Tibial artery (tissue), 4 donors: ENCODE data around the gene CDC42EP2.

ENCODE experiments used
- DNase-seq, 2 donors: peaks; one replicate each; pipeline ENCODE4 v3.0.0-alpha.2; 2019
- H3K27ac ChIP-seq, 2 donors: fragments of 200-600 bp; sonication (generic) in 1 of 2; 1 replicate in 1 of 2; 2 replicates in 1 of 2; pipeline ENCODE4 v1.5.1; 2018 to 2019; ENCODE audit warnings: mild to moderate bottlenecking in 1 of 2
- H3K27me3 ChIP-seq, 2 donors: fragments of 200-600 bp; sonication (generic) in 1 of 2; one replicate each; pipeline versions ENCODE4 v1.5.1 to v1.6.0; 2016 to 2019
- H3K36me3 ChIP-seq, 3 donors: fragments of 200-600 bp; sonication (generic) in 2 of 3; one replicate each; pipeline ENCODE4 v1.5.1; 2016 to 2019; ENCODE audit warnings: mild to moderate bottlenecking in 2 of 3
- H3K4me1 ChIP-seq, 4 donors: fragments of 200-600 bp; sonication (generic) in 2 of 4; 1 replicate in 3 of 4; 2 replicates in 1 of 4; pipeline ENCODE4 v1.5.1; 2016 to 2019
- H3K4me3 ChIP-seq, 2 donors: fragments of 200-600 bp; sonication (generic) in 1 of 2; 1 replicate in 1 of 2; 2 replicates in 1 of 2; pipeline ENCODE4 v1.5.1; 2018 to 2019; ENCODE audit warnings: mild to moderate bottlenecking in 2 of 2
- H3K9me3 ChIP-seq, 3 donors: fragments of 200-600 bp; sonication (generic) in 1 of 3; one replicate each; pipeline ENCODE4 v1.5.1; 2016 to 2019
- CTCF ChIP-seq, 2 experiments: fragments of 200-600 bp in 1 of 2; fragments of 450-650 bp in 1 of 2; IDR thresholded peaks; one replicate each; pipeline ENCODE4 v1.5.1; 2017 to 2019; ENCODE audit warnings: antibody characterized with exemption in 2 of 2, mild to moderate bottlenecking in 1 of 2, moderate library complexity in 1 of 2
- intact Hi-C: fragments of 100-400 bp; cut with DNase I; formaldehyde crosslinking; loops from one replicate; pipeline ENCODE4 v1.15.0; 2023; ENCODE audit warnings: low total_unique reads

The CDC42EP2 gene

GRCh38 chr11:65321828-65322485 is 7.3 kb downstream of the CDC42EP2 start:
- H3K4me3 ChIP-seq = no peak overlapping the region
- TF ChIP-seq CTCF (IDR thresholded peaks at IDR 0.05) = no peak
- no peak overlapping the region for H3K27ac ChIP-seq
- H3K36me3 ChIP-seq = peaks cover 0 to 20% (median 17%) of the 10 kb centered on the region in 3 donors
- no peaks in the 10 kb centered on the region for H3K9me3 ChIP-seq
- no peaks in the 10 kb centered on the region for H3K27me3 ChIP-seq
- intact Hi-C loops = no loop called here
- DNase-seq = no peak
- H3K4me1 ChIP-seq = peaks cover 0 to 4% (median 1%) of the 10 kb centered on the region in 4 donors

GRCh38 chr11:65323813-65324212 is 9.1 kb downstream of the CDC42EP2 start:
- DNase-seq = no peak
- TF ChIP-seq CTCF (IDR thresholded peaks at IDR 0.05) = no peak
- Histone ChIP-seq H3K4me3 (no peak overlapping the region), H3K9me3 (no peaks in the 10 kb centered on the region), H3K27me3 (no peaks in the 10 kb centered on the region), H3K4me1 (no peaks in the 10 kb centered on the region), H3K36me3 (peaks cover 0 to 20% (median 17%) of the 10 kb centered on the region in 3 donors), H3K27ac (no peak overlapping the region)
- intact Hi-C loops = no loop called here

DNA sequence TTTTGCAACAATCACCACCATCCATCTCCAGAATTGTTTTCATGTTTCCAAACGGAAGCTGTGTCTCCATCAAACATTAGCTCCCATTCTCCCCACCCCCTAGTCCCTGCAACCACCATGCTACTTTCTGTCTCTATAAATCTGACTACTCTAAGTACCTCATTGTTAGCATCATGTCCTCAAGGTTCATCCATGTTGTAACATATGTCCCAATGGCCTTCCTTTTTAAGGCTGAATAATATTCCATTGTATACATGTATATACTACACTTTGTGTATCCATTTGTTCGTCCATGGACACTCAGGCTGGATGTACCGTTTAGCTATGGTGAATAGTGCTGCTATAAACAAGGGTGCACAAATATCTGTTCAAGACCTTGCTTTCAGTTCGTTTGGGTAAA is 10.8 kb downstream of the CDC42EP2 start:
- intact Hi-C loops = no loop called here
- TF ChIP-seq CTCF (IDR thresholded peaks at IDR 0.05) = no peak
- DNase-seq = no peak
- H3K27me3 ChIP-seq = no peaks in the 10 kb centered on the region
- H3K4me1 ChIP-seq = no peaks in the 10 kb centered on the region
- H3K27ac ChIP-seq = no peak overlapping the region
- H3K4me3 ChIP-seq = no peak overlapping the region
- no peaks in the 10 kb centered on the region for H3K9me3 ChIP-seq
- peaks cover 0 to 20% (median 16%) of the 10 kb centered on the region in 3 donors for H3K36me3 ChIP-seq

- intact Hi-C loops = no loop called here
- no peak overlapping the region for H3K27ac ChIP-seq
- no peaks in the 10 kb centered on the region for H3K27me3 ChIP-seq
- no peak for TF ChIP-seq CTCF (IDR thresholded peaks at IDR 0.05)
- H3K9me3 ChIP-seq = no peaks in the 10 kb centered on the region
- H3K36me3 ChIP-seq = peaks cover 0 to 4% (median 0%) of the 10 kb centered on the region in 3 donors
- no peaks in the 10 kb centered on the region for H3K4me1 ChIP-seq
- no peak overlapping the region for H3K4me3 ChIP-seq
- DNase-seq = no peak
Observed at GRCh38 chr11:65327021-65327420, 12.4 kb downstream of the CDC42EP2 start.

DNA sequence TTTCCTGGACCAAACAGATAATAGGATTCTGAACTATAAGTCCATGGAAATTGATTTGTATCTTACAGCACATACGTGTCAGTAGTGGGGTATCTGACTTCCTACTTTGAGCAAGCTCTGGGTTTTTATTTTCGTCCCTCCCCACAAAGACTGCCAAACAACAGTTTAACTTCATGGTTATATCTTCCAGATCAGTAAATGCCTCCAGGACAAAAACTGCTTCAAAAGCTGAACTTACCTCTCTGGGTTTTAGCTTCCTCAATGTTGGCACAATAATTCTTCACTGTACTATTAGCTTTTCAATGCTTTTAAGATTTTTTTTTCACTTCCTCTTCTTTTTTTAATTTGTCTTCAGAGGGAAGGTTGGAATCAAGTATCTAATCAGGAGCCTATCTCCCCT is 14.8 kb downstream of the CDC42EP2 start:
- no peaks in the 10 kb centered on the region for H3K36me3 ChIP-seq
- H3K9me3 ChIP-seq = no peaks in the 10 kb centered on the region
- no peak for TF ChIP-seq CTCF (IDR thresholded peaks at IDR 0.05)
- H3K4me3 ChIP-seq = no peak overlapping the region
- DNase-seq = no peak
- H3K27me3 ChIP-seq = no peaks in the 10 kb centered on the region
- peaks cover 0 to 6% (median 1%) of the 10 kb centered on the region in 4 donors for H3K4me1 ChIP-seq
- intact Hi-C loops = no loop called here
- no peak overlapping the region for H3K27ac ChIP-seq
